A549 (cell line): Measurements from ENCODE around the gene SLAMF8.

Experiments
- HDAC2 ChIP-seq: fragments of 200-600 bp; sonication (generic); IDR thresholded peaks from 2 replicates; pipeline ENCODE4 v1.6.1; 2016
- NR3C1 ChIP-seq: fragments of >200 bp; sonication (Bioruptor Twin); formaldehyde crosslinking; IDR thresholded peaks from 3 replicates; pipeline ENCODE4 v1.6.1; 2017
- POLR2A ChIP-seq: IDR thresholded peaks from 2 replicates; pipeline ENCODE4 v1.6.1; 2012; ENCODE audit warnings: mild to moderate bottlenecking, low read length
- RAD21 ChIP-seq, 2 experiments: fragments of >200 bp in 1 of 2; sonication (Bioruptor Twin) in 1 of 2; formaldehyde crosslinking in 1 of 2; IDR thresholded peaks in 1 of 2; conservative IDR thresholded peaks in 1 of 2; 2 replicates in 1 of 2; 3 replicates in 1 of 2; pipeline ENCODE4 v1.6.1; 2012 to 2018; ENCODE audit warnings: inconsistent platforms in 1 of 2

GRCh38 chr1:159823406-159823805 lies 3.3 kb upstream of the SLAMF8 start:
- TF ChIP-seq NR3C1 = no peak
- no peak for TF ChIP-seq RAD21 (conservative IDR thresholded peaks at IDR 0.05 in 1 of 2, IDR thresholded peaks at IDR 0.05 in 1 of 2)
- no peak for TF ChIP-seq HDAC2
- no peak for TF ChIP-seq POLR2A
